Measurements from ENCODE around the gene TUBB2B. TPM values are rescaled to one million over a fixed set of nuclear protein-coding genes. Genes with fewer than 3 reads are reported as not detected.

The TUBB2B gene
- polyA plus RNA-seq, 3 donors, result 0.15 to 3.5 TPM; not detected in 1

DNA sequence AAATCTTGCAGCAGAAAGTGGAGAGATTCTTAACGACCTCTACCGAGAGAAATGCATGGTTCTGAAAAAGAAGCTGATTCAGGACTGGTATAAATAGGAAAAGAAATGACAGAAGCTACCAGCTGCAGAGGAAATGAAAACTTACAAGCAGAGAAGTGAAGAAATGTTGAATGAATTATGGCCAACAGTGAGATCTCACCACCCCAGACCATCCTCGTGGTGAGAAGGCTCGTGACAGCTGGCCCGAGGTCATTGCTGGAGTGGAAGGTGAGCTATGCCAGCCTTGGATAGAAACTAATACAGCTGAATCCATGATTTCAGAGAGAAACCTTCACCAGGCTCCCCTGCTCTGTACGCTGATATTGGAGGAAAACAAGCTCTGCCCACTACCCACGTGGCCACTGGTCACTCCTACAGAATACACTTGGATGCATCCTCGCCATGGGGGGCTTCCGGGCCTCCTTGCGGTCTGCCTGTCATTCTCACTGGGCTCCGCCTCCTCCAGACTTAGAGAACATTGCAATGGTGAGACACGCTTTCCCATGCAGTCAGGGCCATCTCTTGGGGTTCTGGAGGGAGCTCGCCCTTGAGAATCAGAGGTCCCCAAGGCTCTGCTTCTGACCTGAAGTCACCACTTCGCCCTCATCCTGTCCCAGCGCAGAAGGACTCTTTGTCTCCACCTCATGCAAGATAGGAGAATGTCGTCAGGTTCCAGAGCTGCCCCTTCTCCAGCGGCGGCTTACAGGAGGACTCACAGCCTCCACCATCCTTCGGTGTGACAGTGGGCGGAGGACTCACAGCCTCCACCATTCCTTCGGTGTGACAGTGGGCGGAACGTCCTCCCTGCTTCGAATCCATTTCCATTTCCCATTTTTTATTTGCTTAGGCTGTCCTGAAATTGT, 10.6 kb upstream of the TUBB2B start:
- H4K20me1 ChIP-seq (ENCODE audit: insufficient read depth, low read length), result no peaks in the 10 kb centered on the region
- no peak for DNase-seq
- no peak overlapping the region for H2AFZ ChIP-seq (ENCODE audit: insufficient read depth, low read depth, low read length, poor library complexity, severe bottlenecking)
- no peaks in the 10 kb centered on the region for H3K79me2 ChIP-seq (ENCODE audit: insufficient read depth, low read length)
- Mint-ChIP-seq H3K4me1 (peaks cover 1% of the 10 kb centered on the region), H3K9me3 (peaks cover 0 to 6% (median 0%) of the 10 kb centered on the region in 7 donors), H3K4me3 (peak overlapping the region in 1 of 2 donors; percentile 13), H3K27ac (no peak overlapping the region), H3K27me3 (ENCODE audit: low read depth in 3 of 3) (peaks cover 50 to 63% (median 63%) of the 10 kb centered on the region in 3 donors), H3K36me3 (no peaks in the 10 kb centered on the region)
- peaks cover 0 to 4% of the 10 kb centered on the region in 2 donors for H3K9me3 ChIP-seq (replicated peaks in 1 of 2; ENCODE audit: control insufficient read depth in 1 of 2, insufficient read depth in 1 of 2, low read length in 2 of 2)
- no peak overlapping the region for H3K4me3 ChIP-seq (replicated peaks in 1 of 3; ENCODE audit: low read depth in 2 of 3, low read length in 3 of 3)
- no peak overlapping the region for H3K27ac ChIP-seq (ENCODE audit: low read depth in 1 of 2, low read length in 2 of 2)
- H3K4me2 ChIP-seq (replicated peaks; ENCODE audit: extremely low read depth, low read length, poor library complexity, severe bottlenecking), result no peak overlapping the region
- no peaks in the 10 kb centered on the region for H3K4me1 ChIP-seq (ENCODE audit: control insufficient read depth in 1 of 2, insufficient read depth in 2 of 2, low read length in 2 of 2)
- WGBS (ENCODE audit: insufficient coverage), result 70% methylated on average over 21 of the region's 24 CpGs
- H3K36me3 ChIP-seq (replicated peaks in 1 of 2; ENCODE audit: control insufficient read depth in 1 of 2, insufficient read depth in 2 of 2, low read length in 2 of 2), result no peaks in the 10 kb centered on the region
- H3K27me3 ChIP-seq (ENCODE audit: control insufficient read depth in 2 of 2, insufficient read depth in 2 of 2, low read length in 2 of 2), result peaks cover 15 to 41% of the 10 kb centered on the region in 2 donors
- TF ChIP-seq, protein P1, sequence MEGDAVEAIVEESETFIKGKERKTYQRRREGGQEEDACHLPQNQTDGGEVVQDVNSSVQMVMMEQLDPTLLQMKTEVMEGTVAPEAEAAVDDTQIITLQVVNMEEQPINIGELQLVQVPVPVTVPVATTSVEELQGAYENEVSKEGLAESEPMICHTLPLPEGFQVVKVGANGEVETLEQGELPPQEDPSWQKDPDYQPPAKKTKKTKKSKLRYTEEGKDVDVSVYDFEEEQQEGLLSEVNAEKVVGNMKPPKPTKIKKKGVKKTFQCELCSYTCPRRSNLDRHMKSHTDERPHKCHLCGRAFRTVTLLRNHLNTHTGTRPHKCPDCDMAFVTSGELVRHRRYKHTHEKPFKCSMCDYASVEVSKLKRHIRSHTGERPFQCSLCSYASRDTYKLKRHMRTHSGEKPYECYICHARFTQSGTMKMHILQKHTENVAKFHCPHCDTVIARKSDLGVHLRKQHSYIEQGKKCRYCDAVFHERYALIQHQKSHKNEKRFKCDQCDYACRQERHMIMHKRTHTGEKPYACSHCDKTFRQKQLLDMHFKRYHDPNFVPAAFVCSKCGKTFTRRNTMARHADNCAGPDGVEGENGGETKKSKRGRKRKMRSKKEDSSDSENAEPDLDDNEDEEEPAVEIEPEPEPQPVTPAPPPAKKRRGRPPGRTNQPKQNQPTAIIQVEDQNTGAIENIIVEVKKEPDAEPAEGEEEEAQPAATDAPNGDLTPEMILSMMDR (IDR thresholded peaks at IDR 0.05), result no peak
- intact Hi-C loops (cut with micrococcal nuclease), result no loop called here
- H3K9ac ChIP-seq (ENCODE audit: insufficient read depth, low read length, poor library complexity, severe bottlenecking), result no peak overlapping the region

DNA sequence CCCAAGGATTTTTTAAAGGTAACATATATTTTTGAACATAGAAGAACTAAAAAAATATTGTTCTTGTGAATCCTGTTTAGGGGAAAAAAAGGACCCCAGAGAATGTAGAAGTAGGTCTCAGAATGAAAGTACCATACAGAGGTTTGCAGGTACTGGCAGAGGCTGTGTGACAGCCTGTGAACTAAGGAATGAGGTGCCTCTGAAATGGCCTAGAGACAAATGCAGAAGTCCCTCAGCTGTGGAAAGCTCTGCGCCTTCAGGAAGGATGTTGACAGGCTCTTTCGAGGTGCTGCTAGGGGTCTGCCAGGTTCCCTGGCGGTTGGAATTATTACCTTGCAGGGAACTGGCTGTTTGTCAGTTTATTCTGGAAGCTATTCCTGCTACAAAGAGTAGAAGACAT, 8.6 kb upstream of the TUBB2B start:
- no peak overlapping the region for H3K4me3 ChIP-seq (replicated peaks in 1 of 3; ENCODE audit: low read depth in 2 of 3, low read length in 3 of 3)
- H3K4me2 ChIP-seq (replicated peaks; ENCODE audit: extremely low read depth, low read length, poor library complexity, severe bottlenecking), result no peak overlapping the region
- TF ChIP-seq, protein P1 (IDR thresholded peaks at IDR 0.05), result no peak
- H3K36me3 ChIP-seq (replicated peaks in 1 of 2; ENCODE audit: control insufficient read depth in 1 of 2, insufficient read depth in 2 of 2, low read length in 2 of 2), result no peaks in the 10 kb centered on the region
- no peaks in the 10 kb centered on the region for H3K79me2 ChIP-seq (ENCODE audit: insufficient read depth, low read length)
- H3K9ac ChIP-seq (ENCODE audit: insufficient read depth, low read length, poor library complexity, severe bottlenecking), result no peak overlapping the region
- WGBS (ENCODE audit: insufficient coverage), result 0% methylated on average over 2 of the region's 3 CpGs
- H3K4me3 Mint-ChIP-seq, result peak overlapping the region in 1 of 2 donors; percentile 49
- intact Hi-C loops (cut with micrococcal nuclease), result no loop called here
- H3K9me3 ChIP-seq (replicated peaks in 1 of 2; ENCODE audit: control insufficient read depth in 1 of 2, insufficient read depth in 1 of 2, low read length in 2 of 2), result peaks cover 0 to 14% of the 10 kb centered on the region in 2 donors
- H4K20me1 ChIP-seq (ENCODE audit: insufficient read depth, low read length), result no peaks in the 10 kb centered on the region
- H3K27me3 Mint-ChIP-seq (ENCODE audit: low read depth in 3 of 3), result peaks cover 61 to 76% (median 76%) of the 10 kb centered on the region in 3 donors
- peaks cover 0 to 11% (median 2%) of the 10 kb centered on the region in 7 donors for H3K9me3 Mint-ChIP-seq
- no peak overlapping the region for H2AFZ ChIP-seq (ENCODE audit: insufficient read depth, low read depth, low read length, poor library complexity, severe bottlenecking)
- H3K4me1 Mint-ChIP-seq, result peaks cover 11% of the 10 kb centered on the region
- peaks cover 0 to 3% of the 10 kb centered on the region in 2 donors for H3K36me3 Mint-ChIP-seq
- no peak for DNase-seq
- H3K27me3 ChIP-seq (ENCODE audit: control insufficient read depth in 2 of 2, insufficient read depth in 2 of 2, low read length in 2 of 2), result peaks cover 35 to 61% of the 10 kb centered on the region in 2 donors
- H3K27ac Mint-ChIP-seq, result no peak overlapping the region
- no peak overlapping the region for H3K27ac ChIP-seq (ENCODE audit: low read depth in 1 of 2, low read length in 2 of 2)
- H3K4me1 ChIP-seq (ENCODE audit: control insufficient read depth in 1 of 2, insufficient read depth in 2 of 2, low read length in 2 of 2), result peaks cover 9 to 11% of the 10 kb centered on the region in 2 donors

Data from CD14-positive monocyte (primary cell).